NT2/D1 (cell line): ENCODE results near the gene ACP1.

Experiments used
- SUZ12 ChIP-seq: IDR thresholded peaks from 2 replicates; pipeline ENCODE4 v1.6.1; 2011; ENCODE audit not compliant: insufficient read length, insufficient read depth; ENCODE audit errors: extremely low read depth
- YY1 ChIP-seq: IDR thresholded peaks from 2 replicates; pipeline ENCODE4 v1.6.1; 2011; ENCODE audit not compliant: insufficient read length, insufficient read depth

- TF ChIP-seq YY1: no peak
- no peak for TF ChIP-seq SUZ12
Measured at GRCh38 chr2:323035-323434, 58.3 kb downstream of the ACP1 start.
